ENCODE measurements around the gene STN1. TPM values are rescaled to one million over a fixed set of nuclear protein-coding genes. Genes with fewer than 3 reads are reported as not detected.

The STN1 gene
- total and polyA plus RNA-seq, 2 of the 8 experiments (the other 6 are each of a cell fraction or from before 2014, with no cell fraction given), result 10.1 to 12.4 TPM

DNA sequence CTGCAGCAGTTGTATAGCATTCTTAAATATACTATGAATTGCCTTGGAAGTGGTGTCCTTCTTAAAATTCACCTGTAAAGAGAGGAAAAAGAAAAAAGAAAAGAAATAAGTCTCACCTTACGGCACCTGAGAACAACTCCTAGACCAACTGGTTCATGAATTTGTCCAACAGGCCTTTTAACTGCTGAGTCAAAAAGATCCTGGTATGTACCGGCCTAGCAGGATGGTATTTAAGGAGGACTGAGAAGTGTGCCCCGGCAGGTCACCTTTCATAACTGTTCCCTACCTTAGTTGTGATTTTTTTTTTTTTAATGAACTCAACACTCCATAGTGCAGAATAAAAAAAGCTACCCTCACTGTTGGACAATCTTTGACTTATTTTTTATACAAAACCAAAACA is 25.8 kb downstream of the STN1 start:
- DNase-seq (ENCODE audit: low read depth in 1 of 2, low spot score in 2 of 2) (no peak), FAIRE-seq (no peak)
- Histone ChIP-seq H2BK120ac (replicated peaks; ENCODE audit: low read depth, low read length) (no peak overlapping the region), H2BK15ac (ENCODE audit: low read length) (no peak overlapping the region), H2BK12ac (ENCODE audit: low read depth, low read length) (no peak overlapping the region), H3K9me3 (ENCODE audit: insufficient read depth in 2 of 2, low read depth in 1 of 2, low read length in 1 of 2) (no peaks in the 10 kb centered on the region), H3K27me3 (replicated peaks in 1 of 4; ENCODE audit: control insufficient read depth in 3 of 4, extremely low read depth in 1 of 4, insufficient read depth in 3 of 4, low read length in 3 of 4) (no peaks in the 10 kb centered on the region), H3K18ac (ENCODE audit: extremely low read depth, low read length) (no peak overlapping the region), H3K79me2 (ENCODE audit: control insufficient read depth in 1 of 2, insufficient read depth in 2 of 2, low read length in 2 of 2) (no peaks in the 10 kb centered on the region), H3K27ac (ENCODE audit: low read depth, low read length) (no peak overlapping the region), H3K36me3 (ENCODE audit: control insufficient read depth in 2 of 4, insufficient read depth in 4 of 4, low read length in 3 of 4) (peaks cover 0 to 2% (median 0%) of the 10 kb centered on the region in 4 experiments; a peak in 1 of 8 replicates), H3K23me2 (ENCODE audit: low read depth, low read length) (no peaks in the 10 kb centered on the region), H3K56ac (replicated peaks; ENCODE audit: insufficient read length, low read depth, low read length) (no peak overlapping the region), H4K8ac (ENCODE audit: extremely low read depth, insufficient read depth, low read length) (no peak overlapping the region), H3K23ac (ENCODE audit: insufficient read length) (no peak overlapping the region), H2AK5ac (ENCODE audit: low read depth, low read length) (no peak overlapping the region), H3K14ac (ENCODE audit: insufficient read length) (no peak overlapping the region), H3K4ac (replicated peaks; ENCODE audit: insufficient read length, low read depth, low read length) (no peak overlapping the region), H4K5ac (ENCODE audit: insufficient read length, low read depth, low read length) (no peak overlapping the region), H3K4me1 (replicated peaks in 1 of 4; ENCODE audit: control insufficient read depth in 3 of 4, insufficient read depth in 4 of 4, low read length in 3 of 4) (no peaks in the 10 kb centered on the region; a peak in 1 of 7 replicates), H3K79me1 (ENCODE audit: low read depth, low read length) (no peaks in the 10 kb centered on the region), H2BK5ac (ENCODE audit: low read depth, low read length) (no peak overlapping the region), H4K20me1 (replicated peaks in 1 of 2; ENCODE audit: control insufficient read depth in 1 of 2, insufficient read depth in 2 of 2, low read length in 2 of 2) (no peaks in the 10 kb centered on the region), H3K4me3 (ENCODE audit: extremely low read depth in 1 of 4, insufficient read depth in 2 of 4, low read depth in 3 of 4, low read length in 4 of 4) (no peak overlapping the region), H4K91ac (replicated peaks; ENCODE audit: insufficient read length, low read length) (no peak overlapping the region), H2BK20ac (ENCODE audit: low read length) (no peak overlapping the region), H3K4me2 (ENCODE audit: insufficient read depth in 1 of 2, low read depth in 2 of 2, low read length in 2 of 2) (no peak overlapping the region), H2AFZ (ENCODE audit: low read length) (no peak overlapping the region), H3K9ac (replicated peaks in 1 of 4; ENCODE audit: extremely low read depth in 1 of 4, low read depth in 3 of 4, low read length in 3 of 4) (no peak overlapping the region)
- TF ChIP-seq SP2 (IDR thresholded peaks at IDR 0.05; ENCODE audit: low read length) (no peak), BRCA1 (IDR thresholded peaks at IDR 0.05; ENCODE audit: low read depth, low read length) (no peak), MAFK (IDR thresholded peaks at IDR 0.05; ENCODE audit: low read depth, low read length) (no peak), BCL11A (IDR thresholded peaks at IDR 0.05; ENCODE audit: low read depth in 2 of 2, low read length in 2 of 2) (no peak), SRF (IDR thresholded peaks at IDR 0.05; ENCODE audit: low read depth, low read length) (no peak), BACH1 (IDR thresholded peaks at IDR 0.05; ENCODE audit: low read length) (no peak)
- CTCF ChIA-PET (ENCODE audit: partially characterized antibody), result interaction anchor here (1.0 to 1.6 kb wide), 4 partner anchors 8 to 251 kb away, joined by 3 to 5 read pairs (median 4); no protein-coding TSS in a partner anchor
- POLR2A ChIA-PET (ENCODE audit: partially characterized antibody), result no interaction called here
- 89% methylated on average over 3 of the region's 3 CpGs; no CpG with 5 or more reads in 1 of the 2 experiments for WGBS, 2 experiments (ENCODE audit: extremely low coverage in 1 of 2, insufficient coverage in 1 of 2, insufficient read length in 1 of 2, insufficient replicate concordance in 2 of 2, low coverage in 1 of 2, low lambda C conversion rate in 2 of 2, missing lambda C conversion rate in 1 of 2)

All from H1 (cell line).